H1 (cell line): ENCODE measurements around the gene SIGLEC15. TPM values are rescaled to one million over a fixed set of nuclear protein-coding genes. Genes with fewer than 3 reads are reported as not detected.

ENCODE experiments used
- CTCF ChIA-PET: fragments of 300-600 bp; sonication (Branson Sonifier 250); formaldehyde crosslinking; loops from one replicate; lab custom pipeline; 2021; ENCODE audit not compliant: partially characterized antibody; lab: Charles Lee
- POLR2A ChIA-PET: fragments of 300-600 bp; sonication (Branson Sonifier 250); formaldehyde crosslinking; loops from one replicate; lab custom pipeline; 2021; ENCODE audit warnings: inconsistent platforms; ENCODE audit not compliant: partially characterized antibody; lab: Charles Lee
- DNase-seq, 2 experiments: peaks; one replicate each; pipeline versions ENCODE4 v3.0.0 to v3.0.0-alpha.2; 2010 to 2022; ENCODE audit warnings: low spot score in 2 of 2, low read depth in 1 of 2, mixed read lengths in 1 of 2
- FAIRE-seq: peaks from 2 replicates; lab custom pipeline; 2011; peaks lifted over from hg19 to GRCh38; lab: Jason Lieb, UNC
- H2AFZ ChIP-seq: 2 replicates; pipeline ENCODE4 v1.8.1; 2012; ENCODE audit warnings: low read length, inconsistent platforms
- H2AK5ac ChIP-seq: 2 replicates; pipeline ENCODE4 v1.6.1; 2013; ENCODE audit warnings: low read depth, low read length
- H2BK120ac ChIP-seq: replicated peaks from 2 replicates; pipeline ENCODE3; 2013; ENCODE audit warnings: low read depth, low read length, inconsistent platforms
- H2BK12ac ChIP-seq: 2 replicates; pipeline ENCODE4 v1.6.1; 2013; ENCODE audit warnings: low read depth, low read length
- H2BK15ac ChIP-seq: 2 replicates; pipeline ENCODE4 v1.6.1; 2013; ENCODE audit warnings: low read length
- H2BK20ac ChIP-seq: 2 replicates; pipeline ENCODE4 v1.6.1; 2013; ENCODE audit warnings: low read length
- H2BK5ac ChIP-seq: 2 replicates; pipeline ENCODE4 v1.6.1; 2013; ENCODE audit warnings: low read depth, low read length
- H3K14ac ChIP-seq: 2 replicates; pipeline ENCODE4 v1.6.1; 2013; ENCODE audit warnings: inconsistent platforms; ENCODE audit not compliant: insufficient read length
- H3K18ac ChIP-seq: 2 replicates; pipeline ENCODE4 v1.6.1; 2013; ENCODE audit warnings: low read length; ENCODE audit errors: extremely low read depth
- H3K23ac ChIP-seq: 2 replicates; pipeline ENCODE4 v1.6.1; 2013; ENCODE audit warnings: inconsistent platforms; ENCODE audit not compliant: insufficient read length
- H3K23me2 ChIP-seq: 2 replicates; pipeline ENCODE4 v1.6.1; 2013; ENCODE audit warnings: low read depth, low read length
- H3K27ac ChIP-seq: 2 replicates; pipeline ENCODE4 v1.6.1; 2011; ENCODE audit warnings: low read depth, low read length, inconsistent platforms
- H3K27me3 ChIP-seq, 4 experiments: replicated peaks in 1 of 4; 1 replicate in 1 of 4; 2 replicates in 3 of 4; pipeline versions ENCODE4 v1.6.1 to v1.8.1; 2011 to 2013; ENCODE audit warnings: low read length in 3 of 4, mild to moderate bottlenecking in 3 of 4, inconsistent platforms in 2 of 4, mixed read lengths in 2 of 4, moderate library complexity in 1 of 4; ENCODE audit not compliant: control insufficient read depth in 3 of 4, insufficient read depth in 3 of 4; ENCODE audit errors: extremely low read depth in 1 of 4
- H3K36me3 ChIP-seq, 4 experiments: 2 replicates each; pipeline versions ENCODE4 v1.6.1 to v1.8.1; 2011 to 2013; ENCODE audit warnings: mild to moderate bottlenecking in 4 of 4, low read length in 3 of 4, moderate library complexity in 2 of 4, control low read depth in 1 of 4, inconsistent platforms in 1 of 4; ENCODE audit not compliant: insufficient read depth in 4 of 4, control insufficient read depth in 2 of 4
- H3K4ac ChIP-seq: replicated peaks from 2 replicates; pipeline ENCODE3; 2013; ENCODE audit warnings: low read length, low read depth, mixed read lengths, inconsistent platforms; ENCODE audit not compliant: insufficient read length
- H3K4me1 ChIP-seq, 4 experiments: replicated peaks in 1 of 4; 1 replicate in 1 of 4; 2 replicates in 3 of 4; pipeline versions ENCODE4 v1.6.1 to v1.8.1; 2011 to 2013; ENCODE audit warnings: low read length in 3 of 4, inconsistent platforms in 2 of 4, mixed read lengths in 1 of 4; ENCODE audit not compliant: insufficient read depth in 4 of 4, control insufficient read depth in 3 of 4
- H3K4me2 ChIP-seq, 2 experiments: 2 replicates each; pipeline versions ENCODE4 v1.6.1 to v1.8.1; 2011 to 2013; ENCODE audit warnings: low read depth in 2 of 2, low read length in 2 of 2, control low read depth in 1 of 2, inconsistent platforms in 1 of 2, mild to moderate bottlenecking in 1 of 2; ENCODE audit not compliant: insufficient read depth in 1 of 2
- H3K4me3 ChIP-seq, 4 experiments: fragments of 200-600, 300-600 bp in 1 of 4; sonication (generic), shearing (Covaris generic), sonication (Bioruptor Twin) in 1 of 4; 2 replicates each; pipeline versions ENCODE4 v1.5.1 to v1.8.1; 2011 to 2016; ENCODE audit warnings: low read length in 4 of 4, low read depth in 3 of 4, control low read depth in 2 of 4, inconsistent platforms in 2 of 4, mild to moderate bottlenecking in 2 of 4, mixed read lengths in 1 of 4, moderate library complexity in 1 of 4; ENCODE audit not compliant: insufficient read depth in 2 of 4; ENCODE audit errors: extremely low read depth in 1 of 4
- H3K56ac ChIP-seq: replicated peaks from 2 replicates; pipeline ENCODE3; 2013; ENCODE audit warnings: low read depth, mild to moderate bottlenecking, mixed read lengths, low read length, inconsistent platforms; ENCODE audit not compliant: insufficient read length
- H3K79me1 ChIP-seq: 2 replicates; pipeline ENCODE4 v1.6.1; 2013; ENCODE audit warnings: low read depth, low read length, control low read depth
- H3K79me2 ChIP-seq, 2 experiments: 2 replicates each; pipeline versions ENCODE4 v1.6.1 to v1.8.1; 2012 to 2013; ENCODE audit warnings: low read length in 2 of 2, mild to moderate bottlenecking in 2 of 2, inconsistent platforms in 1 of 2; ENCODE audit not compliant: insufficient read depth in 2 of 2, control insufficient read depth in 1 of 2
- H3K9ac ChIP-seq, 4 experiments: replicated peaks in 1 of 4; 1 replicate in 1 of 4; 2 replicates in 3 of 4; pipeline versions ENCODE4 v1.6.1 to v1.8.1; 2011 to 2013; ENCODE audit warnings: low read depth in 3 of 4, low read length in 3 of 4, control low read depth in 2 of 4, mild to moderate bottlenecking in 2 of 4, moderate library complexity in 2 of 4, inconsistent platforms in 1 of 4; ENCODE audit errors: extremely low read depth in 1 of 4
- H3K9me3 ChIP-seq, 2 experiments: 2 replicates each; pipeline versions ENCODE4 v1.6.1 to v1.8.1; 2012 to 2013; ENCODE audit warnings: mild to moderate bottlenecking in 2 of 2, moderate library complexity in 2 of 2, control low read depth in 1 of 2, inconsistent platforms in 1 of 2, low read depth in 1 of 2, low read length in 1 of 2, mixed read lengths in 1 of 2; ENCODE audit not compliant: insufficient read depth in 2 of 2
- H4K20me1 ChIP-seq, 2 experiments: replicated peaks in 1 of 2; 2 replicates each; pipeline versions ENCODE3 to v1.8.1; 2011 to 2013; ENCODE audit warnings: inconsistent platforms in 2 of 2, low read length in 2 of 2, mild to moderate bottlenecking in 1 of 2; ENCODE audit not compliant: insufficient read depth in 2 of 2, control insufficient read depth in 1 of 2
- H4K5ac ChIP-seq: 2 replicates; pipeline ENCODE4 v1.6.1; 2013; ENCODE audit warnings: low read length, low read depth, mixed read lengths, inconsistent platforms; ENCODE audit not compliant: insufficient read length
- H4K8ac ChIP-seq: 2 replicates; pipeline ENCODE4 v1.8.0; 2013; ENCODE audit warnings: mild to moderate bottlenecking, moderate library complexity, low read length, inconsistent platforms; ENCODE audit not compliant: insufficient read depth; ENCODE audit errors: extremely low read depth
- H4K91ac ChIP-seq: replicated peaks from 2 replicates; pipeline ENCODE3; 2013; ENCODE audit warnings: low read length, mixed read lengths, inconsistent platforms; ENCODE audit not compliant: insufficient read length
- BACH1 ChIP-seq: IDR thresholded peaks from 2 replicates; pipeline ENCODE4 v1.6.1; 2012; ENCODE audit warnings: low read length, improper control_type of control experiment
- CBX5 ChIP-seq: fragments of 300-800, 300-1000 bp; sonication (generic); IDR thresholded peaks from 2 replicates; pipeline ENCODE4 v1.7.1; 2016; ENCODE audit warnings: antibody characterized with exemption, low read length, low read depth
- EGR1 ChIP-seq: IDR thresholded peaks from 2 replicates; pipeline ENCODE4 v1.6.1; 2011; ENCODE audit warnings: low read depth, low read length, borderline replicate concordance
- EP300 ChIP-seq, 2 experiments: IDR thresholded peaks; 1 replicate in 1 of 2; 2 replicates in 1 of 2; pipeline ENCODE4 v1.6.1; 2011 to 2012; ENCODE audit warnings: low read depth in 2 of 2, low read length in 2 of 2, mild to moderate bottlenecking in 2 of 2, borderline replicate concordance in 1 of 2, inconsistent platforms in 1 of 2, moderate library complexity in 1 of 2
- KDM1A ChIP-seq: fragments of 200-600, 300-600 bp; sonication (generic); IDR thresholded peaks from 2 replicates; pipeline ENCODE4 v1.7.1; 2016; ENCODE audit warnings: mild to moderate bottlenecking, low read length, borderline replicate concordance
- NRF1 ChIP-seq: IDR thresholded peaks from 2 replicates; pipeline ENCODE4 v1.6.1; 2011; ENCODE audit warnings: mild to moderate bottlenecking, low read depth, low read length, improper control_type of control experiment
- RFX5 ChIP-seq: IDR thresholded peaks from 2 replicates; pipeline ENCODE4 v1.6.1; 2011; ENCODE audit warnings: low read depth, low read length, improper control_type of control experiment, borderline replicate concordance
- RXRA ChIP-seq: IDR thresholded peaks from 2 replicates; pipeline ENCODE4 v1.6.1; 2011; ENCODE audit warnings: low read depth, mild to moderate bottlenecking, low read length, moderate library complexity; ENCODE audit not compliant: insufficient read depth
- SAP30 ChIP-seq: fragments of 300-600 bp; sonication (generic); IDR thresholded peaks from 2 replicates; pipeline ENCODE4 v1.7.1; 2012; ENCODE audit warnings: low read length, moderate library complexity, mild to moderate bottlenecking, inconsistent platforms; ENCODE audit not compliant: insufficient read depth, insufficient replicate concordance
- SIN3A ChIP-seq, 2 experiments: IDR thresholded peaks in 1 of 2; conservative IDR thresholded peaks in 1 of 2; 2 replicates each; pipeline ENCODE4 v1.6.1; 2011 to 2012; ENCODE audit warnings: low read length in 2 of 2, improper control_type of control experiment in 1 of 2, low read depth in 1 of 2, mild to moderate bottlenecking in 1 of 2
- SP1 ChIP-seq: IDR thresholded peaks from 2 replicates; pipeline ENCODE4 v1.6.1; 2011; ENCODE audit warnings: low read depth, low read length
- SP4 ChIP-seq: IDR thresholded peaks from 2 replicates; pipeline ENCODE4 v1.6.1; 2012; ENCODE audit warnings: low read length, inconsistent platforms
- SUZ12 ChIP-seq: fragments of 200-600 bp; sonication (generic); IDR thresholded peaks from 2 replicates; pipeline ENCODE4 v1.6.1; 2012; ENCODE audit warnings: mild to moderate bottlenecking, inconsistent platforms, low read length, moderate library complexity, mixed read lengths
- TAF1 ChIP-seq: IDR thresholded peaks from 2 replicates; pipeline ENCODE4 v1.6.1; 2011; ENCODE audit warnings: mild to moderate bottlenecking, low read depth, low read length
- TAF7 ChIP-seq: optimal IDR thresholded peaks from 2 replicates; pipeline ENCODE3; 2011; ENCODE audit warnings: low read depth, mild to moderate bottlenecking, inconsistent platforms, low read length, moderate library complexity, borderline replicate concordance
- WGBS, 2 experiments: shearing (Covaris generic) in 1 of 2; methylation state at CpG; one replicate each; pipeline versions ENCODE4 v1.1.6 to v1.1.7; 2013 to 2015; ENCODE audit warnings: low lambda C conversion rate in 2 of 2, mixed read lengths in 2 of 2, inconsistent platforms in 1 of 2, low coverage in 1 of 2, missing lambda C conversion rate in 1 of 2; ENCODE audit not compliant: insufficient replicate concordance in 2 of 2, insufficient coverage in 1 of 2, insufficient read length in 1 of 2; ENCODE audit errors: extremely low coverage in 1 of 2, missing lambda C conversion rate in 1 of 2; 5-methylcytosine and 5-hydroxymethylcytosine counted together
- polyA plus RNA-seq, 7 experiments: library from polyadenylated mRNA; depleted of rRNA in 3 of 7; stranded (reverse) in 5 of 7; unstranded in 2 of 7; fragments of >200 nt in 5 of 7; fragments of 200-250 nt in 2 of 7; gene quantifications; 1 replicate in 5 of 7; 2 replicates in 1 of 7; 4 replicates in 1 of 7; pipeline versions ENCODE4 v1.2.1 to v1.2.3, GENCODE V29; 2011 to 2013; ENCODE audit warnings: missing spikeins in 2 of 7, mixed read lengths in 2 of 7
- total RNA-seq: library from RNA; stranded (reverse); fragmentation: NEBNext Ultra II Directional; extraction: Animal tissue kit (Norgen Biotek cat#: 25700); gene quantifications from 2 replicates; pipeline ENCODE4 v1.2.1, GENCODE V29; 2021

Gene SIGLEC15
- total and polyA plus RNA-seq, 2 of the 8 experiments (the other 6 are each of a cell fraction or from before 2014, with no cell fraction given) = 0.20 to 0.37 TPM

DNA sequence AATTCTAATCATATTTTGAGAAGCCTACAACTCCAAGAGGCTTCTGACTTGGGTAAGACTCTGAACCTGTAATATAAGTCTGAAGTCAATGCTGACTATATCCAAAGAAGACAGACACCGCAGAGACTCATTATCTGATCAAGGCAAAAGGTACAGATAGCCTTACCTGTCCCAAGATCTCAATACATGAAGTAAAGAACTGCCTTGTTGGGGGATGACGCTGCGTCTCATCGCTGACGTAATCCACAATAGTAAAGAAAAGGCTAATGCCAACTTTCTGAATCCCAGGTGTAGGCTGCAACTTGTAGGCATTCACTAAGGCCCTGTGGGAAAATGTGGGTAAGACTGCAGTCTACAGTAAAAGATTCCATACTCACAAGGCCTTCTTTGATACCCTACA is 62.1 kb downstream of the SIGLEC15 start:
- H3K27ac ChIP-seq = no peak overlapping the region
- H2BK12ac ChIP-seq = no peak overlapping the region
- H2AFZ ChIP-seq = no peak overlapping the region
- no peaks in the 10 kb centered on the region for H3K23me2 ChIP-seq
- H3K56ac ChIP-seq = no peak overlapping the region
- H3K36me3 ChIP-seq = peaks cover 0 to 7% (median 3%) of the 10 kb centered on the region in 4 experiments; a peak in 3 of 8 replicates
- H2BK120ac ChIP-seq = no peak overlapping the region
- no peak overlapping the region for H2BK5ac ChIP-seq
- H3K14ac ChIP-seq = no peak overlapping the region
- no peak overlapping the region for H3K4me2 ChIP-seq
- H2AK5ac ChIP-seq = no peak overlapping the region
- H3K9me3 ChIP-seq = no peaks in the 10 kb centered on the region
- no peaks in the 10 kb centered on the region for H4K20me1 ChIP-seq
- no peaks in the 10 kb centered on the region for H3K79me2 ChIP-seq
- no peaks in the 10 kb centered on the region for H3K27me3 ChIP-seq
- no peak overlapping the region for H4K5ac ChIP-seq
- FAIRE-seq = no peak
- CTCF ChIA-PET = interaction anchor here (1.0 kb wide), 1 partner anchor 12 kb away, joined by 3 read pairs; no protein-coding TSS in a partner anchor
- no peak overlapping the region for H3K18ac ChIP-seq
- no peak overlapping the region for H3K23ac ChIP-seq
- no peak overlapping the region for H2BK20ac ChIP-seq
- no peak overlapping the region for H3K4ac ChIP-seq
- H4K8ac ChIP-seq = no peak overlapping the region
- no peak overlapping the region for H4K91ac ChIP-seq
- POLR2A ChIA-PET = no interaction called here
- 93% methylated on average over 5 of the region's 5 CpGs; no CpG with 5 or more reads in 1 of the 2 experiments for WGBS, 2 experiments
- no peaks in the 10 kb centered on the region for H3K4me1 ChIP-seq
- no peaks in the 10 kb centered on the region for H3K79me1 ChIP-seq
- H3K4me3 ChIP-seq = no peak overlapping the region
- DNase-seq = no peak
- no peak overlapping the region for H3K9ac ChIP-seq
- H2BK15ac ChIP-seq = no peak overlapping the region
- TF ChIP-seq RFX5 (no peak), NRF1 (no peak), CBX5 (no peak), TAF7 (no peak), EGR1 (no peak), SUZ12 (no peak), SP1 (no peak), SP4 (no peak), BACH1 (no peak), SIN3A (conservative IDR thresholded peaks at IDR 0.05 in 1 of 2, IDR thresholded peaks at IDR 0.05 in 1 of 2; ENCODE audit: low read depth in 1 of 2, low read length in 2 of 2) (no peak), TAF1 (no peak), EP300 (IDR thresholded peaks at IDR 0.05; ENCODE audit: borderline replicate concordance in 1 of 2, low read depth in 2 of 2, low read length in 2 of 2) (no peak), SAP30 (no peak), RXRA (no peak), KDM1A (no peak)
